HG03025 (cell line): ENCODE measurements around the gene ISCA2.
"Not testable (repeated sequence)": the region's sequence is repeated elsewhere in the genome, so short reads cannot be mapped to it uniquely, and the experiment has no call there.

Experiments used
- ATAC-seq: cut with Tn5 transposase; IDR thresholded peaks from one replicate; pipeline ENCODE4 v1.9.1; 2021; ENCODE audit warnings: mild to moderate bottlenecking, moderate library complexity; ENCODE audit not compliant: unreplicated experiment, low FRiP score

ISCA2 gene

GRCh38 chr14:74525361-74525851 is 31.8 kb downstream of the ISCA2 start:
- ATAC-seq = no peak

- ATAC-seq = no peak
Measured at GRCh38 chr14:74526854-74527585, 33.5 kb downstream of the ISCA2 start.

GRCh38 chr14:74527736-74528280 is 34.2 kb downstream of the ISCA2 start:
- no peak for ATAC-seq

GRCh38 chr14:74528406-74528805 is 34.8 kb downstream of the ISCA2 start:
- ATAC-seq = no peak

- ATAC-seq = no peak
Measured at GRCh38 chr14:74528886-74529285, 35.3 kb downstream of the ISCA2 start.

- no peak for ATAC-seq
Measured at GRCh38 chr14:74531006-74531405, 37.4 kb downstream of the ISCA2 start.

GRCh38 chr14:74531467-74531866 is 37.9 kb downstream of the ISCA2 start:
- ATAC-seq = no peak

- ATAC-seq = no peak
Measured at GRCh38 chr14:74532246-74532645, 38.7 kb downstream of the ISCA2 start.

GRCh38 chr14:74533576-74533975 is 40.0 kb downstream of the ISCA2 start:
- ATAC-seq = no peak

GRCh38 chr14:74535756-74536325 is 42.3 kb downstream of the ISCA2 start:
- ATAC-seq = no peak

- ATAC-seq = not testable (repeated sequence)
Measured at GRCh38 chr14:74536336-74536735, 42.8 kb downstream of the ISCA2 start.

GRCh38 chr14:74538411-74539391 is 45.1 kb downstream of the ISCA2 start:
- no peak for ATAC-seq

- ATAC-seq = no peak
Measured at GRCh38 chr14:74539503-74539902, 45.9 kb downstream of the ISCA2 start.

- ATAC-seq = no peak
Measured at GRCh38 chr14:74541225-74541624, 47.7 kb downstream of the ISCA2 start.

- no peak for ATAC-seq
Measured at GRCh38 chr14:74542056-74542685, 48.6 kb downstream of the ISCA2 start.

GRCh38 chr14:74543771-74544438 is 50.3 kb downstream of the ISCA2 start:
- ATAC-seq = no peak

- ATAC-seq = no peak
Measured at GRCh38 chr14:74545386-74545785, 51.8 kb downstream of the ISCA2 start.

- no peak for ATAC-seq
Measured at GRCh38 chr14:74546416-74546815, 52.9 kb downstream of the ISCA2 start.
